Sciatic nerve (tissue), 2 donors: ENCODE data around the gene IQSEC3. TPM values are rescaled to one million over a fixed set of nuclear protein-coding genes. Genes with fewer than 3 reads are reported as not detected.

Source experiments
- ATAC-seq: fragments of 200-7000 bp; cut with Tn5 transposase; one replicate; pipeline ENCODE4 v1.9.1; 2020; ENCODE audit warnings: mild to moderate bottlenecking, moderate library complexity
- DNase-seq: peaks from one replicate; pipeline ENCODE4 v3.0.0-alpha.2; 2020; ENCODE audit warnings: low spot score
- intact Hi-C: fragments of 100-400 bp; cut with DNase I; formaldehyde crosslinking; loops from one replicate; pipeline ENCODE4 v1.14.2; 2022
- total RNA-seq: library from RNA; stranded (reverse); fragmentation: NEBNext Ultra II Directional; extraction: Animal tissue kit (Norgen Biotek cat#: 25700); gene quantifications from one replicate; pipeline ENCODE4 v1.2.1, GENCODE V29; 2021
- donor health status: DM: no; HTN: no; CAD: no.
- donor health status: DM: no; HTN: no; CAD: no.

IQSEC3 gene
- total RNA-seq, 1 donor from 2014 or later, result 6.8 TPM

GRCh38 chr12:198705-199104, 132.1 kb downstream of the IQSEC3 start:
- intact Hi-C loops, result no loop called here

GRCh38 chr12:201361-201760, 134.8 kb downstream of the IQSEC3 start:
- ATAC-seq (no peak), DNase-seq (no peak)
- intact Hi-C loops, result no loop called here

More at GRCh38 chr12:198705-199104, 132.1 kb downstream of the IQSEC3 start:
- no peak for ATAC-seq
- DNase-seq, result no peak

- DNase-seq, result no peak
- no peak for ATAC-seq
- intact Hi-C loops, result no loop called here
These were observed 135.6 kb downstream of the IQSEC3 start for GRCh38 chr12:202081-202731.

GRCh38 chr12:203074-203461, 136.5 kb downstream of the IQSEC3 start:
- ATAC-seq (no peak), DNase-seq (no peak)
- intact Hi-C loops, result no loop called here

- DNase-seq, result no peak
- ATAC-seq, result peak; percentile 85
- intact Hi-C loops, result no loop called here
These were observed 137.1 kb downstream of the IQSEC3 start for GRCh38 chr12:203462-204260.

GRCh38 chr12:204261-204678, 137.7 kb downstream of the IQSEC3 start:
- DNase-seq, result no peak

DNA sequence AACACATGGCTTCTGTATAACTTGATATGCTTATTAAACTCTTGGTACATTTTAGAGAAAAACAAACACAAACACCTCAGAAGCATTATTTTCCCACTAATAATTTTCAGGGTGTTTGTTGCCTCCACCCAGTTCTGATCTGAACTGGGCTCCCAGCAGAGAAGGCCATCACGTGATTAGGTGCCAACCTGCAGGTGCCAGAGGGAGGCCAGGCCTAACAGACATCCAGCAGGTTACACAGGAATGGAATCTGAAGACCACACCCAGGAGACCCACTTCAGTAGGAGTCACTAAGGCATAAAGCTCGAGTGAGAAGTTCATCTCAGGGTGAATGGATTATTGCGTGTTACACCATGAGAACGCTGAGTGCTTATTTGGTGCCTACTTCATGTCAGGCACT, 138.5 kb downstream of the IQSEC3 start:
- ATAC-seq (no peak), DNase-seq (no peak)
- intact Hi-C loops, result no loop called here

More at GRCh38 chr12:204261-204678, 137.7 kb downstream of the IQSEC3 start:
- no peak for ATAC-seq
- intact Hi-C loops, result no loop called here

DNA sequence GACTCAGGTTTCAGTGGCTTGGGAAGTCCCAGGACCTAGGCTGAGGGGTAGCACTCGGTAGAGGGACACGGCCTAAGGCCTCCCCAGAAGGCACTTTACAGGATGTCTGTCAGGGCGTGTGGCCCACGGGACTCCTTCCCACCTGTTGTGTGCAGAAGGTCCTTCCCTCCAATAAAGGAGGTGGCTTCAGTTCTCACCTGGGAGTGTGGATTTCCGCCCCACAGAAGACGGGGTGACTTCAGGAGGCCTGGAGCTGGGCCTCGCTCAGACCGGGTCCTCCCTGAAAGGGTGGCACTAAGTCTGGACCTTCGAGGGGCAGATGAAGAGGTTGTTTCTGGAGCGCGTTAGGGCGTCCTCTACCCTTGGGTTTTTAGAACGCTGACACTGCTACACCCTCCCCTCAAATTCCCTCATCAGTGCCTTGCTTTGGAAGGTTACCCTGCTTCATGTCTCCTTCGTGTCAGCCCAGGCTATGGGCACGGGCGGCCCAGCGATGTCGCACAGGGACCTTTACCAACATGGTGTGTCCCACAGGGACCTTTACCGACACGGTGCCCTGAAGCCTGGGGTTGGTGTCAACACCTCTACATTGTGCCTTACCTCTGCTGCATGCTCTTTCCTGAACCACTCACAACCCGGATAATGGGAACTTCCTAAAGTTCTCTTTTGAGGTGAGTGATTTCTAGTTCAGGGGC, 140.3 kb downstream of the IQSEC3 start:
- ATAC-seq, result no peak

DNA sequence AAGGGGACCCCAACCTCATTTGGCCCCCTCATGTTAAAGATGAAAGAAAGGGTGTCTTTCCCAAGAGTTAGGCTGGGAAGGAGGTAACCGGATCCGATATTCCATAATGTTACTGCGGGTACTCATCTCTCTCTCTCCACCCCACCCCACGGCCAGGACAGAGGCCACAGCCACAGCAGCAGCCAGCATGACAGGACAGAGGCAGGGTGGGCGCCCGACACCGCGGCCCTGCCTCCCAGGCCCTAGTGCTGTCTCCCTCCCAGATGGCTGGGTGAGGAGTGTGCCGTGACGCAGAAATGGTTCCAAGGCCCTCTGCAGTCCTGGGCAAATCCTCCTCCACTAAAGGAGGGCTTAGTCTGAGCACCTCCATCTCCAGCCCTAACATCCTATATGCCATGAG, 141.2 kb downstream of the IQSEC3 start:
- DNase-seq (no peak), ATAC-seq (no peak)

More for the DNA sequence above, 140.3 kb downstream of the IQSEC3 start:
- DNase-seq, result no peak
- intact Hi-C loops, result no loop called here

GRCh38 chr12:208813-209212, 142.2 kb downstream of the IQSEC3 start:
- no peak for ATAC-seq
- no peak for DNase-seq
- intact Hi-C loops, result no loop called here

More for the DNA sequence above, 141.2 kb downstream of the IQSEC3 start:
- intact Hi-C loops, result no loop called here

DNA sequence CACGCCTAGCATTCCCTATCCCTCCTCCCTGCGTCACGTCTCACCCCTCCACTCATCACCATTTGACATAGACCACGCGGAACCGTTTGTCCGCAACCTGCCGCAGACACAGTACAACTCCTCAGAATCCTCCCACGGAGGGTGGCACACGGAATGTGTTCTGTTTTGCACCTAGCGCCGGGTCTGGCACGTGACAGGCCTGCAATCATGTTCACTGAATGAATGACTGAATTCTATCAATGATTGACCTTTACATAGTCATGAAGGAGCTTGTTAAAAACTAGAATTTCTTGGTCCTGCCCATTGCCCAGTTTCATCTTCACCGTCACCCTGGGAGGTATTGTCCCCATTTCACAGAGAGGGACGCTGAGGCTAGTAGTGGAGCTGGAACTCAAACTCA, 142.7 kb downstream of the IQSEC3 start:
- ATAC-seq (no peak), DNase-seq (no peak)
- intact Hi-C loops, result no loop called here

GRCh38 chr12:209851-210250, 143.3 kb downstream of the IQSEC3 start:
- intact Hi-C loops, result no loop called here
- ATAC-seq (no peak), DNase-seq (no peak)

DNA sequence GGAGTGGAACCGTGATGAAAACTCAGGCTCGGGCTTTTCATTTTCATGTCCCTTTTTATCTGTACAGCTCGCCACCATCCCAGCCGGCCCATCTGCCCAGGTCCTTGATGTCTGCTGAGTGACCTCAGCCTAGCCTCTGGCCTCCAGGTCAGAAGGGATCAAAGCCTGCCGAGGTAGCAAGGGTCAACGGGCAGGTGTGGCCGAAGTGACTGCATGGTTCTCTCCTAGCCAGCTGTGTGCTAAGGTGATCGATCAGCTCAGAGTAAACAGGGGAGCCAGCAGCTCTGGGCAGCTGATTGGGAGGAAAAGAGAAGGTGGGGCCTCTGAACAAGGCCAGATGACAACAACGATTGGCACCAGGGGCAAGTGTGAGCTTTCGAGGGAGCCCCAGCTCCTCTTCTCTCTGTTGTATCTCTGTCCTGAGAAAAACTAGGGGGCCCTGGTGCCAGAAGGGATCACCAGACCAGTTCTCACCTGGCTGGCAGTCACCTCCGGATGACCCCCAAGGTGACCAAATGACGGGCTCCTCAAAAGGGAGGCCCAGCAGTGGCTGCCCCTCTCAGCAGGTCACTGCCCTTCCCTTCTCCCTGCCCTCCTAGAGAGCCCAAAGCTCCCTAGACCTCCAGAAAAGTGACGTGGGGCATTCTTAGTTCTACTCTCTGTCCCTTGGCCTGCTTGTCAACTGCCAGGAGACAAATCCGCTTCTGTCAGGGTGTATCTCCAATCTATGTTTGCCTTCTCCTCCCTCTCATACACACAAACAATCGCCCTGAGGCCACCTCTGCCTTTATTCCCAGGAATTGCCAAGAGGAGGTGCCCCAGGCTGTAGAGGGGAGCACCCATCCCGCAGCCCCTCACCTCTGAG, 143.9 kb downstream of the IQSEC3 start:
- DNase-seq (no peak), ATAC-seq (no peak)
- intact Hi-C loops, result no loop called here

GRCh38 chr12:211142-211465, 144.5 kb downstream of the IQSEC3 start:
- DNase-seq (no peak), ATAC-seq (no peak)
- intact Hi-C loops, result no loop called here

GRCh38 chr12:211639-212414, 145.3 kb downstream of the IQSEC3 start:
- ATAC-seq (no peak), DNase-seq (no peak)
- intact Hi-C loops, result no loop called here

- DNase-seq (no peak), ATAC-seq (peak; percentile 27)
- intact Hi-C loops, result no loop called here
These were observed 145.8 kb downstream of the IQSEC3 start for GRCh38 chr12:212415-212714.

DNA sequence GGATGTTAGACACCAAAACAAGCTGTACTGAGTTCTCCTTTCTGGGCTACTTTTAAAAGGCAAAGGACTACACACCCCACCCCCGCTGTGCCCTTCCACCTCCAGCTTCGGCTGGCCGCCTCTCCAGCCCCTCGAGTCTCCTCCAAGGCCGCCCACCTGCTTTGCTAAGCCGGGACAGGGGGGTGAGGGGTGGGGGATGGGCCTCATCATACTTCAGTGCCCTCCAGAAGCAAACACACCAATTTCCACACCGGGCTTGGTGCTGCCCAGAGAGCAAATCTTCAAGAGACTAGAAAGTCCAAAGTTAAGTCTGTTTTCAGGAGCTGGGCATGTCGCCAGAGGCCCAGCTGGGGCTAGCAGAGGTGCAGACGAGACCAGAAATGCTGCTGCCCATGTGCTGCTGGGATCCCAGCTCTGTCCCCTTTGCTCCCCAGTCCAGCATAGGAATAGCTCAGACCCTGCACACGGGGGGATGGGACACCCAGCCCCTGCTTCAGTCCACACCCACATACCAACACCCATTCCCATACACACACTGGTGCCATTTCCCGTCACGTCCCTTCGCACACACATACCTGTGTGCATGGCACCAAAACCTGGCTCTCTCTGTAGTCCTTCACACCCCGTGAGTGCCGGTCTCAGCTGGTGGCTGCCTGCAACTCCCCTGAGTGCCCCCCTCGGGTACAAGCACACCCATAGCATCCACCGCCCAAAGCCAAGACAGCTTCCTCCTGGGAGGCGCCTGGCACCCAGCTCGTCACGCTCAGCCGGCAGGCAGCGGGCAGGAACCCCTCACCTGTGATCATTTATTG, 146.4 kb downstream of the IQSEC3 start:
- DNase-seq (no peak), ATAC-seq (peak; percentile 55)
- intact Hi-C loops, result no loop called here

GRCh38 chr12:213527-213932, 147.0 kb downstream of the IQSEC3 start:
- ATAC-seq, result peak; percentile 6
- intact Hi-C loops, result no loop called here
- DNase-seq, result no peak
